T-helper 2 cell treated with Interferon-gamma antibody and Interleukin-4, amounts not matched to agents 5 μg/mL and 100 μg/mL, for 36 hours (primary cell): Measurements from ENCODE around the gene USP47.
A peak's percentile ranks its signal among the peaks of the same experiment; 100 is the strongest.

Source experiments
- DNase-seq: peaks from one replicate; pipeline ENCODE4 v3.0.0; 2021; ENCODE audit warnings: low spot score
- H3K27ac Mint-ChIP-seq: one replicate; pipeline ENCODE4 v1.8.0; 2021; ENCODE audit warnings: mild to moderate bottlenecking, mixed read lengths
- H3K27me3 Mint-ChIP-seq: one replicate; pipeline ENCODE4 v1.8.0; 2021; ENCODE audit warnings: low read depth, mixed read lengths
- H3K36me3 Mint-ChIP-seq: one replicate; pipeline ENCODE4 v1.8.0; 2021; ENCODE audit warnings: low read depth, mixed read lengths
- H3K4me1 Mint-ChIP-seq: one replicate; pipeline ENCODE4 v1.8.0; 2021; ENCODE audit warnings: low read depth, mixed read lengths
- H3K4me3 Mint-ChIP-seq: one replicate; pipeline ENCODE4 v1.8.0; 2022; ENCODE audit warnings: mild to moderate bottlenecking, moderate library complexity, mixed read lengths
- H3K9me3 Mint-ChIP-seq: one replicate; pipeline ENCODE4 v1.8.0; 2021; ENCODE audit warnings: mixed read lengths

Gene USP47

DNA sequence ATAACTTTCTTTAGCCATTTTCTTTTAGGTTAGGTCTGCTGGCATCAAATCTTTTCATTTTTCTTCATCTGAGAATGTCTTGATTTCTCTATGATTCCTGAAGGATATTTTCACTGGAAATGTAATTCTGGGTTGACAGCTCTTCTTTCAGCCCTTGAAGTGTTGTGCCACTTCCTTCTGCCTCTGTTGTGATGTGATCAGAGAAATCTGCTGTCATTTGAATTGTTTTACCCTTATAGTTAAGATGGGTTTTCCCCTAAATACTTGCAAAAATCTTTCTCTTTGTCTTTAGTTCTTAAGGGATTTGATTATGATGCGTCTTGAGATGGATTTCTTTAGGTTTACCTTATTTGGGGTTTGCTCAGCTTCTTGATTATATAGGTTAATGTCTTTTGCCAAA is 23.0 kb downstream of the USP47 start:
- Mint-ChIP-seq H3K27ac (no peak overlapping the region), H3K4me3 (no peak overlapping the region), H3K9me3 (peaks cover 5% of the 10 kb centered on the region), H3K4me1 (peaks cover 31% of the 10 kb centered on the region), H3K36me3 (peaks cover 22% of the 10 kb centered on the region), H3K27me3 (no peaks in the 10 kb centered on the region)
- DNase-seq: no peak

DNA sequence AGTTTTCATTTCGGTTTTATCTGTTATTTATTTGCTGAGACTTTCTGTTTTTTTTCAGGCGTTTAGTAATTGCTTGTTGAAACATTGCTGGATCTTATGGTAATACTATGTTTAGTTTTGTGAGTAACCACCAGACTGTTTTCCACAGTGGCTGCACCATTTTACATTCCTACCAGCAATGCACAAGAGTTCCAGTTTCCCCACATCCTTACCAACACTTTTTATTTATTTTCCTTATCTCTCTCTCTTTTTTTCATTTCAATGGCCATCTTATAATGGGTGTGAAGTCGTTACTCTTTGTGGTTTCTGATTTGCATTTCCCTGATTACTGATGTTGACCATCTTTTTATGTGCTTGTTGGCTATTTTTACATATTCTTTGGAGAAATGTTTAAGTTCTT is 23.7 kb downstream of the USP47 start:
- H3K36me3 Mint-ChIP-seq: peaks cover 22% of the 10 kb centered on the region
- H3K27me3 Mint-ChIP-seq: no peaks in the 10 kb centered on the region
- DNase-seq: no peak
- H3K27ac Mint-ChIP-seq: peak overlapping the region; percentile 32
- H3K9me3 Mint-ChIP-seq: peaks cover 5% of the 10 kb centered on the region
- H3K4me3 Mint-ChIP-seq: no peak overlapping the region
- peaks cover 31% of the 10 kb centered on the region for H3K4me1 Mint-ChIP-seq

GRCh38 chr11:11866203-11866602 is 24.4 kb downstream of the USP47 start:
- DNase-seq: no peak
- Mint-ChIP-seq H3K4me1 (peaks cover 31% of the 10 kb centered on the region), H3K27ac (no peak overlapping the region)

GRCh38 chr11:11867720-11868119 is 25.9 kb downstream of the USP47 start:
- H3K36me3 Mint-ChIP-seq: peaks cover 22% of the 10 kb centered on the region
- no peaks in the 10 kb centered on the region for H3K27me3 Mint-ChIP-seq
- no peak overlapping the region for H3K4me3 Mint-ChIP-seq
- peaks cover 5% of the 10 kb centered on the region for H3K9me3 Mint-ChIP-seq
- no peak overlapping the region for H3K27ac Mint-ChIP-seq
- DNase-seq: no peak
- H3K4me1 Mint-ChIP-seq: peaks cover 39% of the 10 kb centered on the region

More at GRCh38 chr11:11866203-11866602, 24.4 kb downstream of the USP47 start:
- H3K36me3 Mint-ChIP-seq: peaks cover 22% of the 10 kb centered on the region
- peaks cover 5% of the 10 kb centered on the region for H3K9me3 Mint-ChIP-seq
- H3K4me3 Mint-ChIP-seq: no peak overlapping the region
- no peaks in the 10 kb centered on the region for H3K27me3 Mint-ChIP-seq

DNA sequence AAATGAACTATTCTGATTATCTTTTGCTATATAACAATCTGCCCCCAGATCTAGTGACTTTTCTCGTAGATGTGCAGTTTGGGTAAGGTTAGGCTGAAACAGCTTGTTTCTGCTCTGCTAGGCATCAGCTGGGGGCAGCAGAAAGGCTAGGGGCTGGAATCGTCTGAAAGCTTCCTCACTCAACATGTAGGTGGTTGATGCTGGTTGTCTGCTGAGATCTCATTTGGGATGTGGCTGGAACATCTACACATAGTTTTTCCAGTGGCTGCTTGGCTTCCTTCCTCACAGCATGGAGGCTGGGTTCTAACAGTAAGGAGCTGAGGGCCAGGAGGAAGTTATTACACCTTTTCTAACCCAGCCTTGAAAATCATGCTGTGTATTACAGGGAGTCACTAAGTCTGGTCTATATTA is 30.2 kb downstream of the USP47 start:
- no peak overlapping the region for H3K4me3 Mint-ChIP-seq
- H3K27ac Mint-ChIP-seq: no peak overlapping the region

DNA sequence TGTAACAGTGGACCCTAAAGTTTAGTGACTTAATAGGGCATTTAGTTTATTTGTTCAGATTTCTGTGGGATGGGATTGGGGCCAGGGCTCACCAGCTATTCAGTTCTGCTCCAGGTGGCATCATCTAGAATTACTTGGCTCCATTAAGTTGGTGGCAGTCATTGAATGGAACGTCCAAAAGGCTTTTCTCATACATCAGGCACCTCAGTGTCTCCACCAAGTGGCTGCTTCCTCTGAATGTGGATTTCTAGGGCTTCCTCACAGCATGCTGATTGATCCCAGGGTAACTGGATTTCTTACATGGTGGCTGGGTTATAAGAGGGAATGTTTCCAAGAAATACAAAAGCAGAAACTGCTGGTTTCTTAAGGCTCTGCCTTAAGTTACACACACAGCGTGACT is 34.7 kb downstream of the USP47 start:
- Mint-ChIP-seq H3K27ac (no peak overlapping the region), H3K27me3 (no peaks in the 10 kb centered on the region), H3K36me3 (peaks cover 9% of the 10 kb centered on the region), H3K9me3 (no peaks in the 10 kb centered on the region), H3K4me1 (peaks cover 24% of the 10 kb centered on the region), H3K4me3 (no peak overlapping the region)
- DNase-seq: no peak

More for the DNA sequence above, 30.2 kb downstream of the USP47 start:
- Mint-ChIP-seq H3K36me3 (peaks cover 15% of the 10 kb centered on the region), H3K27me3 (no peaks in the 10 kb centered on the region), H3K9me3 (peaks cover 4% of the 10 kb centered on the region), H3K4me1 (peaks cover 23% of the 10 kb centered on the region)
- DNase-seq: no peak

DNA sequence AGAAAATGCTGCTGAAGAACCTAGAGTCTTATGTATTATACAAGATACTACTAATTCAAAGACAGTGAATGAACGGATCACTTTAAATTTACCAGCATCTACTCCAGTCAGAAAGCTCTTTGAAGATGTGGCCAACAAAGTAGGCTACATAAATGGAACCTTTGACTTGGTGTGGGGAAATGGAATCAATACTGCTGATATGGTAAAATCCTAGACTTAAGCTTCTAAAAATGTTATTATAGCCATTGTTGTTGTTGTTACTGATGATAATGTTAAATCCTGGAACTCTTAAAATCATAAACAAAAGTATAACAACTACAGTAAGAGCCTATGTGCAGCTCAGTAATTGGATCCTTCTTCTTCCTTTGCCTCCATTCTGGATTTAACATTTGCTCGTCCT is 38.4 kb downstream of the USP47 start:
- H3K4me1 Mint-ChIP-seq: peaks cover 32% of the 10 kb centered on the region
- no peaks in the 10 kb centered on the region for H3K9me3 Mint-ChIP-seq
- H3K36me3 Mint-ChIP-seq: peaks cover 16% of the 10 kb centered on the region
- H3K4me3 Mint-ChIP-seq: no peak overlapping the region
- no peak for DNase-seq
- H3K27me3 Mint-ChIP-seq: no peaks in the 10 kb centered on the region
- H3K27ac Mint-ChIP-seq: no peak overlapping the region

DNA sequence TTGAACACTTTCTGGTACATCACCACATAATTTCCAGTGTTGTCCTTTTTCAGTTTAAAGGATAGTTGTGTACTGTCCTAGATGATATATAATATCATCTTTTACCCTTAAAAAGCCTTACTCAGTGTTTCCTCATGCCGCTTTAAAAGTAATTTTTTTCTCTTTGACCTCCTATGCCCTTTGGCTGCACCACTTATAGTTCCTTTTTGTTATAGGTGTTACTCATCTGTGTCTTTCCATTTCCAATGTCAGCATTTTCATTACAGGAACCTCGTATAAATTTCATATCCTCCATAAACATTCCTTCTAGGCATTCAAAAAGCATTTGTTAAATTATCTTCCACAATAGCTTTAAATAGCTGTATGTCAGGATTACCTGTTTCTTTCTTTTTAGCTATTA is 40.8 kb downstream of the USP47 start:
- no peak for DNase-seq
- Mint-ChIP-seq H3K27me3 (no peaks in the 10 kb centered on the region), H3K9me3 (peaks cover 9% of the 10 kb centered on the region), H3K27ac (no peak overlapping the region), H3K4me3 (no peak overlapping the region), H3K4me1 (peaks cover 27% of the 10 kb centered on the region), H3K36me3 (peaks cover 36% of the 10 kb centered on the region)

DNA sequence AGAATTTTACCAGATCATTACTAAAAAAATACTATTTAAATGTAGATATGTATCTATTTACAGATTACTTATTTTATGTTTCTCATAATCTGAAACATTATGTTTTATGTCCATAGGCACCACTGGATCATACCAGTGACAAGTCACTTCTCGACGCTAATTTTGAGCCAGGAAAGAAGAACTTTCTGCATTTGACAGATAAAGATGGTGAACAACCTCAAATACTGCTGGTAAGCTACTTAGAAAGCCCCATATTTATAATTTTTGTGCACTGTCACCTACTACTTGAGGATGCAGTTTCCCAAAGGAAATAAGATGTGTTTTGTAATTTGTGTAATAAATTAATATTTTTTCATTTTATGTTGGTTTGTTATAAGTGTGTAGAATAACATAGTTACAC is 42.6 kb downstream of the USP47 start:
- peaks cover 50% of the 10 kb centered on the region for H3K36me3 Mint-ChIP-seq
- no peaks in the 10 kb centered on the region for H3K27me3 Mint-ChIP-seq
- H3K27ac Mint-ChIP-seq: no peak overlapping the region
- peaks cover 9% of the 10 kb centered on the region for H3K9me3 Mint-ChIP-seq
- DNase-seq: no peak
- no peak overlapping the region for H3K4me3 Mint-ChIP-seq
- H3K4me1 Mint-ChIP-seq: peaks cover 25% of the 10 kb centered on the region

- peaks cover 27% of the 10 kb centered on the region for H3K4me1 Mint-ChIP-seq
- peak overlapping the region; percentile 46 for H3K27ac Mint-ChIP-seq
- no peak for DNase-seq
- H3K36me3 Mint-ChIP-seq: peaks cover 50% of the 10 kb centered on the region
- no peaks in the 10 kb centered on the region for H3K27me3 Mint-ChIP-seq
- H3K4me3 Mint-ChIP-seq: peak overlapping the region; percentile 39
- peaks cover 9% of the 10 kb centered on the region for H3K9me3 Mint-ChIP-seq
These were observed 43.2 kb downstream of the USP47 start for GRCh38 chr11:11884774-11885481.

DNA sequence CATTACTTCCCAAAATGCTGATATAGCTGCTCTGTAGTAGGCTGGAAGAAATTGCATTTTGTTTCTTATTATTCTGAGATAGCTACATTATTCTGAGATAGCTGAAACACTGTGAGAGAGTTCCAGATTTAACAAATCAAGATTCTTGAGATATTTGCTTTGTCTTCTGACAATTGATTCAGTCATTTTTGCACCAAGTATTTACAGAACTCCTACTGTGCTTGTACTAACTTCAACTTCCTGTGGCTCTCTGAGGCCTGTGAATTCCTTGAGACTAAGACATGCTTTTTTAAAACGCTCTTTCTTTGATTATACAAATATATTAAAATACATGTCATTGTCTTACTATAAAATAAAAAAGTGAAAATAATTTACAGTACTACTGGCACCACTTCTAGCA is 52.7 kb downstream of the USP47 start:
- Mint-ChIP-seq H3K27me3 (no peaks in the 10 kb centered on the region), H3K9me3 (no peaks in the 10 kb centered on the region), H3K4me1 (peaks cover 9% of the 10 kb centered on the region), H3K36me3 (peaks cover 22% of the 10 kb centered on the region), H3K4me3 (no peak overlapping the region), H3K27ac (no peak overlapping the region)
- no peak for DNase-seq

DNA sequence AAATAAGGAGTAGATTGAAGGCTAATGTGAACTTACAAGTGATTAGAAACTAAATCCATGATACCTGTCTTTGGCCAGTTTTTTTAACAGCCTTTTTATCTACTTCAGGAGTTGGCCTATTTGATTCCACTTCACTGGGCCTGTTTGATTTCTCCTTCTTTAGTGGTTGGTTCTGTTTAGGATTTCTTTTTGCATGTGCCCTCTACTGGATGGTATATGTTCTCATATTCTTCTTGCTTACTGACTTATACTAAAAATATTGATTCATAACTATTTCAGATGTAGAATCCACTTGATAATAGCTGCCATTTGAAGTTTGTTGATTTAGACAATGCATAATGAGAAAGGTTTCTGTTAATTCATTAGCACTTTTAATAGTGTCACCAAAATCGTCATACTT is 53.9 kb downstream of the USP47 start:
- Mint-ChIP-seq H3K4me3 (no peak overlapping the region), H3K4me1 (peaks cover 6% of the 10 kb centered on the region), H3K9me3 (no peaks in the 10 kb centered on the region), H3K36me3 (peaks cover 19% of the 10 kb centered on the region), H3K27ac (no peak overlapping the region), H3K27me3 (no peaks in the 10 kb centered on the region)
- no peak for DNase-seq

GRCh38 chr11:11898648-11899047 is 56.9 kb downstream of the USP47 start:
- no peaks in the 10 kb centered on the region for H3K27me3 Mint-ChIP-seq
- DNase-seq: no peak
- peaks cover 15% of the 10 kb centered on the region for H3K36me3 Mint-ChIP-seq
- H3K9me3 Mint-ChIP-seq: no peaks in the 10 kb centered on the region
- H3K27ac Mint-ChIP-seq: no peak overlapping the region
- H3K4me1 Mint-ChIP-seq: peaks cover 5% of the 10 kb centered on the region
- H3K4me3 Mint-ChIP-seq: no peak overlapping the region

DNA sequence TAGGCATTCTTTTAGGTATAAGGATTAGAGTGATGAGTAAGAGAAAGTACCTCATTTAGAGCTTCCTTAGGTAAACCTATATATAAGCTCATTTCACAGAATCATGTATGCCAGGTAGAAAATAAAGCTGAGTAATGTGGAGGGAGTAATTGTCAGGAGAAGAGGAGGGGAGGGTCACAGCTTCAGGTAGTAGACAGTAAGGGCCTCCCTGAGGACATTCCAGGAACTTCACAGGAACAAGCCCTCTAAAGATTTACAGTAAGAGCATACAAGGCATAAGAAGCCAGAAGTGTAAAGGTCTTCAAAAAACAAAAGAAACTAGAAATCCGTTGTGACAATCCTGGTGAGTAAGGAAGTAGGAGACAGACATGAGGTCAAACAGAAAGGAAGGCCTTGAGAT is 57.6 kb downstream of the USP47 start:
- Mint-ChIP-seq H3K27ac (no peak overlapping the region), H3K36me3 (peaks cover 16% of the 10 kb centered on the region), H3K4me1 (peaks cover 5% of the 10 kb centered on the region), H3K9me3 (no peaks in the 10 kb centered on the region), H3K4me3 (no peak overlapping the region), H3K27me3 (no peaks in the 10 kb centered on the region)
- DNase-seq: no peak

GRCh38 chr11:11901929-11902328 is 60.2 kb downstream of the USP47 start:
- no peaks in the 10 kb centered on the region for H3K9me3 Mint-ChIP-seq
- DNase-seq: no peak
- H3K27ac Mint-ChIP-seq: no peak overlapping the region
- H3K4me1 Mint-ChIP-seq: peaks cover 5% of the 10 kb centered on the region
- peaks cover 14% of the 10 kb centered on the region for H3K36me3 Mint-ChIP-seq
- H3K27me3 Mint-ChIP-seq: no peaks in the 10 kb centered on the region
- H3K4me3 Mint-ChIP-seq: no peak overlapping the region
